NCI-H1417 (cell line): Measurements from ENCODE around the gene GDPD1.
"Not testable (repeated sequence)": the region's sequence is repeated elsewhere in the genome, so short reads cannot be mapped to it uniquely, and the experiment has no call there.

Experiments used
- DNase-seq, 3 experiments: peaks; one replicate each; lab custom pipeline; 2025; lab: John Stamatoyannopoulos, UW

The GDPD1 gene

DNA sequence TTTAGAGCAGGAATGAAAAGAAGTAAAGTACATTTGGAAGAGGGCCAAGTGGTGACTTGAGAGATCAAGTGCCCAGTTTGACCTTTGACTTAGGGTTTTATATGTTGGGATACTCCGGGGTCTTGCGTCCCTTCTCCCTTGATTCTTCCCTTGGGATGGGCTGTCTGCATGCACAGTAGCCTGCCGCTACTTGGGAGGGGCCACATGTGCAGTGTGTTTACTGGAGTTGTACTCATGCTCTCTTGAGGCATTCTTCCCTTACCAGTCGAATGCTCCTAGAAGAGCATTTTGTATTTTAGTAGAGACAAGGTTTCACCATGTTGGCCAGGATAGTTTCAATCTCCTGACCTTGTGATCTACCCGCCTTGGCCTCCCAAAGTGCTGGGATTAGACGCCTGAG, 23.8 kb downstream of the GDPD1 start:
- no peak for DNase-seq

DNA sequence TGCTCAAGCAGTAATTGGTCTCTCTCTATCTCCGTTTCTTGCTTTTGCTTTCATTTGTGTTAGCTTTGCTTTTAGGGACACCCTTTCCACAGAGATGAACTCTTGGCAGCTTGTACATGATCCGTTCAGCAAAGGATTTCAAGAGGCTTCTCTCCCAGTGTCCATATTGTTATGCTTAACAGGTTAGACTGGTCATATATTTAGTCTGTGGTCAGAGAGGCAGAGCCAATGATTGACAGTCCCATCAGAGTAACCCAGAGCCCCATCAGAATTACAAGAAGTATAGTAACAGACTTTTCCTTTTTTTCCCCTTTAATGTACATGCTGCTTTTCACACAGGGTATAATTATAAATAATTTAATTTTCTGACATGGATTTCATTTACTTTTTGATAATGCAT, 34.4 kb downstream of the GDPD1 start:
- DNase-seq: no peak

DNA sequence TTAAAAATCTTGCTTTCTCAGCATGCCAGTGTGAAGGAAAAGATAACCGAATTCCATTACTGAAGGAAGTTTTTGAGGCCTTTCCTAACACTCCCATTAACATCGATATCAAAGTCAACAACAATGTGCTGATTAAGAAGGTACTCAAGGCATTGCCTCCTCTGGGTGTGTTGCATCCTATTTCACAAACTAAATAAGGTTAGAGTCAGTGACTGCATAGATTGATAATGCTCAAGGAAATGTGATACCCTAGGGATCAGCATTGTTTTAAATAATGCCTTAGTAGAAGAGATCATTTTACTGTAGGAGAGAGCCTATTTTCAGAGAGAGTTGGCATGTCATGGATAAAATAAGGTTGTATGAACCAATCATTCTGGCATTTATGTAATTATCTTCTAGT, 36.8 kb downstream of the GDPD1 start:
- DNase-seq: peak in 1 of 3 experiments; percentile 2

DNA sequence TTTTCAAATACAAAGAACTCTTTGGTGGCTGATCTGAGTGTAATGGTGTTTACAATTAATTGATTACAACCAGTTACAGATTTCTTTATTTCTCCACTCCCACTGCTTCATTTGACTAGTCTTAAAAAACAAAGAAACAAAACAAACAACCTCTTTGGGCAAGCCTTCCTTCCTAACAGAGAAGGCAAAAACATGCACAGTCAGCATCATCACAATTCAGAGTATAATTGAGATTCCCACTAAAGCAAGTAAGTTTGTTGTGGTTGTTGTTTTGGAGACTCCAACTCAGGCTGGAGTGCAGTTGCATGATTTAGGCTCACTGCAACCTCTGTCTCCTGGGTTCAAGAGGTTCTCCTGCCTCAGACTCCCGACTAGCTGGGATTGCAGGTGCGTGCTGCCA, 40.4 kb downstream of the GDPD1 start:
- DNase-seq: no peak

DNA sequence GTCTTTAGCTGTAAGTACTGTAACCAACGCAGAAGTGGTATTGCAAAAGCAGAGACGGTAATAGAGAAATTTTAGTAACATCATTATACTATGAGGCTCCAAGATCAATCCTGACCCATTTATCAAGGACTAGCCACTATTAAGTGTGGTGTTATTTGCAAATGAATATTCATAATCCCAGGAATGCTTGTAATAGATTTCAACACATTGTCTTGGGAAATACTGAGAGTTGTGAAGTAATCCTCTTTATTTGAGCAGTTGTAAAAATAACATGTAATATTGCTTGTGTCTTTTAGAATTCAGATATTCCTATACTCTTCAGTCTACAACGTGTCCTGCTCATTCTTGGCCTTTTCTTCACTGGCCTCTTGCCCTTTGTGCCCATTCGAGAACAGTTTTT, 46.4 kb downstream of the GDPD1 start:
- DNase-seq: no peak

DNA sequence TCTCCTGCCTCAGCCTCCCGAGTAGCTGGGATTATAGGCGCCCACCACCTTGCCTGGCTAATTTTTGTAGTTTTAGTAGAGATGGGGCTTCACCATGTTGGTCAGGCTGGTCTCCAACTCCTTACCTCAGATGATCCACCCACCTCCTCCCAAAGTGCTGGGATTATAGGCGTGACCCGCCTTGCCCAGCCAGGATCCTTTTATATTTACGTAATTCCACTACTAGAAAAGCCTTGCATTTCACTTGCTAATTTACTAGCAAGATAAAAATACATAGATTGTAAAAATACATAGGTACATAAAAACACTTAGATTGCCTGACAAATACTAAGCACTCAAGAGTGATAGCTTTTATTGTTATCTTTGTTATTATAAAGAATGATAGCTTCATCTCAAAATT, 47.5 kb downstream of the GDPD1 start:
- no peak for DNase-seq

DNA sequence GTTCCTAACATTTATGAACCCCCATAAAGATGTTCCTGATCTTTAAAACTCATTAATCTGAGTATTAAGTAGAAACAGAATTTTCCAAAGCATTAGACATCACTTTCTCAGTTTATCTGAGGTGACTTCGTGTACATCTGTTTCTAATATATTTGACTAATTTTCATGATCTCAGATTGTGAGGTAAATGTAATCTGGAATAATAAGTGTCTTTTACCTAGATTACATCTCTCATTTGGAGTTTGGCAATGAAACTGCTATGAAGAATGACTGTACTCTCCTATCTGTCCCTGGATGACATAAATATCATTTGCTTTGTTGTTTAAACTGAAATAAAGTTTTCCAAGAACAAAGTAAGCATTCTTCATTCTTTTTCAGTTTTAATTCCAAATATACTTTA, 55.3 kb downstream of the GDPD1 start:
- no peak for DNase-seq

DNA sequence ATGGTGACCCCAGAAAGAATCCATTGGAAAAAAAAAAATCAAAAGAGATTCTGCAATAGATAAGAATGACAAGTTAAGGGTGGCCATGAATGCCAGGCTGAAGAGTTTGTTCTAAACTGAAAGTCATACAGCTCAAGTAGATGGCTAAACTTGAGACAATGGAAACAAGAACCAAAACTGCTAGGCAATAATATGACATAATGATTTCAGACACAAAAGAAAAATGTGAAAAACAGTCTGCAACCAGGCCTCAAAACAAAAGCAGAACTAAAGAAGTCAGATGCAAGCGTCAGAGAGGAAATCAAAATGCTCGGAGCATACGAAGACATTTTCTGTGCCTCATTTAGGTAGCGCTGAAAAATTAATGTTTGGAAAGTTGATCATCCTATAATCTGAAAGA, 56.7 kb downstream of the GDPD1 start:
- no peak for DNase-seq

DNA sequence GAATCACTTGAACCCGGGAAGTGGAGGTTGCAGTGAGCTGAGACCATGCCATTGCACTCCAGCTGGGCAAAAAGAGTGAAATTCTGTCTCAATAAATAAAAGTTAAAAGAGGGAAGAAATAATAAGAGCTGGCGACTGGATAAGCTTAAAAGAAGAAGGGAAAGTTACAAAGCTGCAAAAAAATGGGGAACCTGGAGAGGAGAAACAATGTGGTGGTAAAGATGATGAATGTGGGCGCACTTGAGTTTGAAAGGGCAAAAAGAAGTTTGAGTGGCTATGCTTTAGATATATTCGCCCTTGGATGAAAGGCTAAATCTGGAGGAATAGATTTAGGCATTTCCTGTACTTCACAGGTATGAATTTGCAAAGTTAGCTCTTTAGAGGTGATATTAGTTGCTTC, 58.1 kb downstream of the GDPD1 start:
- DNase-seq: no peak

DNA sequence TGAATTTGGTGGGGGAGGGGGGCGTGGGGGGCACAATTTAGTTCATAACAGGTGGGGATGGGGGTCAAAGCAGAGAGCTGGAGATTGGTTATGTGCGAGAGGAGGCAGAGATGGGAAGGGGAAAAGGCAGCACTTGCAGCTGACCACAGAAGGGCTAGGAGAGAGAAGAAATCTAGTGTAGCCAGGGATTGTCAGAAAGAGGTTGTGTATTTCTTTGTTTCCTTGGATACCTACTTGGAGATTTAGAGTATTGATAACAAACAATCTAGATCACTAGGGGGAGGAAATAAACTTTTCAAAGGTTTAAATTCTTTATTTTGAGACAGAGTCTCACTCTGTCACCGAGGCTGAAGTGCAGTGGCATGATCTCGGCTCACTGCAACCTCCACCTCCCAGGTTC, 64.0 kb downstream of the GDPD1 start:
- DNase-seq: no peak

DNA sequence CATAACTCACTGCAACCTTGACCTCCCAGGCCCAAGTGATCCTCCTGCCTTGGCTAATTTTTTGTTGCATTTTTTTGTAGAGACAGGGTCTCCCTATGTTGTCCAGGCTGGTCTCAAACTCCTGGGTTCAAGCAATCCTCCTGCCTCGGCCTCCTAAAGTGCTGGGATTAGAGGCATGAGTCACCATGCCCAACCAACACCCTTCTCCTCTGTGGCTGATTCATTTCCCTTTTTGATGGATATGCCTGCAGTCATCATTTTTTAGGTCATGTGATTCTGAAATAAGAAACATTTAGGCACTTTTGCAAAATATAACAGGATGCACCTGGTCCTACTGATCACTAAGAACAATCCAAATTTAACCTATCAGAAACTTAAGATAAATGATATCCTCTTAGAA, 67.1 kb downstream of the GDPD1 start:
- no peak for DNase-seq

DNA sequence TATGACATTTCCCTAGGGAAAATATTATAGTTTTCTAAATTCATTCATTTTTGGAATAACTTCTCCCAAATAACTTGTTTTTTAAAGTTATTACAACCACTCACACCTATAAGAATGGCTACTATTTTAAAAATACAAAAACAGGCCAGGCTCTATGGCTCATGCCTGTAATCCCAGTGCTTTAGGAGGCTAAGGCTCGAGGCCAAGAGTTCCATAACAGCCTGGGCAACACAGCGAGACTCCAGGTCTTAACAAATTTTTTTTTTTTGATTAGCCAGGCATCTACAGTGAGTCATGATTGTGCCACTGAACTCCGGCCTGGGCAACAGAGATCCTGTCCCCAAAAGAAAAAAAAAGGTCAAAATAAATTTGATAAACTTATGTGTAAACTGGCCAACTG, 67.6 kb downstream of the GDPD1 start:
- no peak for DNase-seq

DNA sequence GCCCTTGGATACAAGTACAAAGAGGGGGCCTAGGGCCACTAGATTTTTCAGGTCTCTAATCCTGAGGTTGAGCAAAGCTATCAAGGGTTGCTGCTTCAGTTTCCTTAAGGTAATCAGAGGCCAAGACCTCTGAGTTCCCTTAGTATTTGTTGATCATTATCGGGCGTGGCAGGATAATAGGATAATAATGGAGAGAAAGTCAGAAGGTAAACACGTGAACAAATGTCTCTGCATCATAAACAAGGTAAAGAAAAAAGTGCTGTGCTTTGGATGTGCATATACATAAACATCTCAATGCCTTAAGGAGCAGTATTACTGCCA, 69.6 kb downstream of the GDPD1 start:
- no peak for DNase-seq

DNA sequence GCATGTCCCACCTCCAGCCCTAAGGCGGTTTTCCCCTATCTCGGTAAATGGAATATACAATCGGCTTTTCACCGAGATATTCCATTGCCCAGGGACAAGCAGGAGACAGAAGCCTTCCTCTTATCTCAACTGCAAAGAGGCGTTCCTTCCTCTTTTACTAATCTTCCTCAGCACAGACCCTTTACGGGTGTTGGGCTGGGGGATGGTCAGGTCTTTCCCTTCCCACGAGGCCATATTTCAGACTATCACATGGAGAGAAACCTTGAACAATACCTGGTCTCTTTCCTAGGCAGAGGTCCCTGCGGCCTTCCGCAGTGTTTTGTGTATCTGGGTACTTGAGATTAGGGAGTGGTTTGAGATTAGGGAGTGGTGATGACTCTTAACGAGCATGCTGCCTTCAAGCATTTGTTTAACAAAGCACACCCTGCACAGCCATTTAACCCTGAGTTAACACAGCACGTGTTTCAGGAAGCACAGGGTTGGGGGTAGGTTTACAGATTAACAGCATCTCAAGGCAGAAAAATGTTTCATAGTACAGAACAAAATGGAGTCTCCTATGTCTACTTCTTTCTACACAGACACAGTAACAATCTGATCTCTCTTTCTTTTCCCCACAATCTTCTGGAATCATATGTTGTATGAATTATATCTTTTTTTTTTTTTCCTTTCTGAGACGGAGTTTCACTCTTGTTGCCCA, 70.1 kb downstream of the GDPD1 start:
- peak; percentile 3 to 56 (median 29) for DNase-seq

DNA sequence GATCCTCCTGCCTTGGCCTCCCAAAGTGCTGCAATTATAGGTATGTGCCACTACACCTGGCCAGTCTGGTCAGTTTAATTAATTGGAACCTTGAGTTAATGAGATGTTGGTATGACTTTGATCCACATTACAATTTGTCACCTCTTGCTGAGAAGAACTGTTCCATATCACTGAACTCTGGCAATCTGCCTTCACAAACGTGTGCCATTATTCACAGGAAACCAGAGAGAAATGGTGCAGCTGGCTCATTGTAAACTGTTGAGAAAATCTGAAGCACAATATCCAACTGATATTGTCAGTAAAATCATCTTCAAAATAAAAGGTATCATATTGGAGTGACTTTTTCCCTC, 71.8 kb downstream of the GDPD1 start:
- DNase-seq: no peak

DNA sequence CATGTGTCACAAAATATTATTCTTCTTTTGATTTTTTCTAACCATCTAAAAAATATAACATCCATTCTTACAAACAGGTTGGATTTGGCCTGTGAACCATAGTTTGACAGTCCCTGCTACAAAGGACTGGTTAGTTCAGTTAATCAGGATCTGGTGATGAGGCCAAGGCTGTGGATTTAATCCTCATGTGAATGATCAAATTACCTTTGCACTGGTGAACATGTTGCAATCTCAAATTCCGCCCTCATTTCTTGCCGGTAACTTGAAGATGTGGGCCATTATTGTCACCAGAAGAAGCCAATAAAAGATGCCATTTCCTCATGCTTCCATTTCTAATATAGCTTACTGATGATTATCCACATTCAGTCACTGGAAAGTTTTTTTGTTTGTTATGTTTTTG, 75.9 kb downstream of the GDPD1 start:
- DNase-seq: no peak

DNA sequence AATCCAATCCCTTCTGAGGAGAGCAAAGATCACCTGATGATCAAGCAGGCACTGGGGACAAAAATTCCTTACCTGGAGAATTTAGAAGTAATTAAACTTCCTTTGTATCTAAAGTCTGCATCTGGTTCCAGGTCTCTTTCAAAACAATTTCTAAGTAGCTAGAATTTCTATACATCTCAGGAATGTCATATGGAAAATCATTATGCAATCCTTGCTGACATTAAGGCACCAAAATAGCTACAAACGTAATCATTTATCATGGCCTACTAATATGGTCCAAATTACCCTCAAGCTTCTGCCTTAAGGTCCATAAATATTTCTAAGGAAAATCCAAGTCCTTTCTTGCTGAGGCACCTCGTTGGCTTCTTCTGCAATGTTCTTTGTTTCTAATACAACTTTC, 78.2 kb downstream of the GDPD1 start:
- DNase-seq: no peak

DNA sequence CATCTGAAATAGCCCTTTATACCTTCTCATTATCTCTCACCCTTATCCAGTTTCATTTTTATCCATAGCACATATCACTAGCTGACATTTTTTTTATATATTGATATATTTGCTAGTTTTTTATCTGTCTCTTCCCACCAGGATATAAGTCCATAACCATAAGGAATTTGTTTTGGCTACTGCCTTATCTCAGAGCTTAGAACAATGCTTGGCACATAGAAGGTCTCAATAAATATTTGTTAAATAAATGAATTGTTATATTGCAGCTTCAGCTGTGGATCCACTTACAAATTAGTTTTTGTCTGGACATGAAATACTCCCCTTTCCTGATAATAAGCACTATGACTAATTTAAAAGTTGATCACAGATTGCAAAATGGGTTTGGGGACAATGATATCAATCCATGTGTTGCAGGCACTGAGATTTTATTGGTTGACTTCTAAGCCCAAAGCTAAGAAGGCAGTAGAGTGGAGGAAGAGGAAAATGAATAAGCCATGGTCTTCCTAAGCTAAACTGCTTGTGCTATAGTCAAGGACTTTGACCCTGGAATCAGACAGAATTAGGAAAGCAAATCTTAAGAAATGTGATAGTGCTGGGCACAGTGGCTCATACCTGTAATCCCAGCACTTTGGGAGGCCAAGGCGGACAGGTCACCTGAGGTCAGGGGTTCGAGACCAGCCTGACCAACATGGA, 79.2 kb downstream of the GDPD1 start:
- no peak for DNase-seq

DNA sequence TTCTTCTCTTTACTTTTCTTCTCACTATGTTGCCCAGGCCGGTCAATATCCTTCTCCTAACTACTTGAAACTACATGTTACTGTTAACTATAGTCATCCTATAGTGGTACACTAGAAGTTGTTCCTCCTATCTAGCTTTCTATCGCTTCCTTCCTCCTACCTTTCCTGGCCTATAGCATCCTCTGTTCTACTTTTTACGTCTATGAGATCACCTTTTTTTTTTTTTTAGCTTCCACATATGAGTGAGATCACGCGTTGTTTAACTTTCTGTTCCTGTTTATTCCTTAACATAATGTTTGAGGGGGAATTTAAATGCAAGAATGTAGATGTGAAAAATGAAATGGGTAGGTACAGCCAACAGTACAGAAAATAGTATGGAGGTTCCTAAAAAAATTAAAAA, 80.6 kb downstream of the GDPD1 start:
- DNase-seq: no peak

DNA sequence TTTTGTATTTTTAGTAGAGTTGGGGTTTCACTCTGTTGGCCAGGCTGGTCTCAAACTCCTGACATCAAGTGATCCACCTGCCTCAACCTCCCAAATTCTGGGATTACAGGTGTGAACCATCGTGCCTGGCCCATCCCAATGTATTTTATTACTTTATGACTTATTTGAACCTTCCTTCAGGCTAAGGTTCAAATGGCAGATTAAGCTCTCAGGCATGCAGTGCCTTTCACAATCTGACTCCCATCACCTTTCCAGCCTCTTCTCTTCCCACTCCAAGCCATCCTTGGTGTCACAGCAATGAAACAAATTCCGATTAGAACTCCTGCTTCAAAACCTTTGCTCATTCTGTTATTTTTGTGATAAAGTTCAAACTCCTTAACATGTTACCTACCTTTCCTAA, 84.5 kb downstream of the GDPD1 start:
- no peak for DNase-seq

DNA sequence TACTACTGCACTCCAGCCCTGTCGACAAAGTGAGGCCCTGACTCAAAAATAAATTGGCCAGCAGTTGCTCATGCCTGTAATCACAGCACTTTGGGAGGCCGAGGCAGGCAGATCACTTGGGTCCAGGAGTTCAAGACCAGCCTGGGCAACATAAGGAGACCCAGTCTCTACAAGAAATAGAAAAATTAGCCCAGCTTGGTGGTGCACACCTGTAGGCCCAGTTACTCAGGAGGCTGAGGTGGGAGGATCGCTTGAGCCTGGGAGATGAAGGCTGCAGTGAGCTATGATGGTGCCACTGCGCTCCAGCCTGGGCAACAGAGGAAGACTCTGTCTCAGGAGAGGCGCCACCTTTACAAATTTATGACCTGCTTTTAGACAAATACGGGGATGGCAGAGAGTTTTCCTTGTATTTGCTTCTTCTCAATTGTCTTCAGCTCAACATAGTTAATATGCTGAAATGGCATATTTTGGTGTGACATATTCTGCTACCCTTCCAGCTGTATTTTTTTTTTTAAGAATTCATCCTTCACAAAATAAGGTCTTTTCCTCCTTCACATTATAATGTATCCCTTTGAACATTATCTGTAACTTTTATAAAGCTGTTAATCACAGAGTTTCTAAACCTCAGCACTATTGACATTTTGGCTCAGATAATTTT, 90.1 kb downstream of the GDPD1 start:
- DNase-seq: no peak

DNA sequence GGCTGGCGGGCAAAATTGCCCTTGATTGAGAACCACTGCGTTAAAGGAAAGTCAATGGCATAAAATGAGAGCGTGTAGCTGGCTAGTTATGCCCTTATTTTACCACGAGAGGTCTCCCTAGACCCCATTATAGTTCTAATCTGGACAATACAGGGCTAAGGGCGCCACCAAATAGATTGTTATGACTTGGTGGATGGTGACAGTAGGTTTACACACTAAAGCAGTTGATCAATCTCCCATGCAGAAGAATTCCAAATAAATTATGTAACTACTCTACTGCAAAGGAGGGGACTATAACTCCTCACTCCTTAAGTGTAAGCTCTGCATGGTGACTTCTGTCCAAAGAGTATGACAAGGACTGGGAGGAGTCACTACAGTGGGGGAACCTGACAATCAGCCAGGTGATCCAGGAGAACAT, 90.7 kb downstream of the GDPD1 start:
- DNase-seq: peak; percentile 69 to 88 (median 74)

DNA sequence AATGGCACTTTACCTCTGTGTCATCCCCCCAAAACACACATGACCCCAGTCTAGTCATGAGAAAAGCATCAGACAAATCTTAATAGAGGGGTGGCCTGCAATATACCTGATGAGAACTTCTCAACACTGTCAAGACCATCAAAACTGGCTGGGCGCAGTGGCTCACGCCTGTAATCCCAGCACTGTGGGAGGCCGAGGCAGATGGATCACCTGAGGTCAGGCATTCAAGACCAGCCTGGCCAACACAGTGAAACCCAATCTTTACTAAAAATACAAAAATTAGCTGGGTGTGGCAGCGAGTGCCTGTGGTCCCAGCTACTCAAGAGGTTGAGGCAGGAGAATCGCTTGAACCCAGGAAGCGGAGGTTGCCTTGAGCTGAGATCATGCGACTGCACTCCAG, 91.2 kb downstream of the GDPD1 start:
- DNase-seq: not testable (repeated sequence)

DNA sequence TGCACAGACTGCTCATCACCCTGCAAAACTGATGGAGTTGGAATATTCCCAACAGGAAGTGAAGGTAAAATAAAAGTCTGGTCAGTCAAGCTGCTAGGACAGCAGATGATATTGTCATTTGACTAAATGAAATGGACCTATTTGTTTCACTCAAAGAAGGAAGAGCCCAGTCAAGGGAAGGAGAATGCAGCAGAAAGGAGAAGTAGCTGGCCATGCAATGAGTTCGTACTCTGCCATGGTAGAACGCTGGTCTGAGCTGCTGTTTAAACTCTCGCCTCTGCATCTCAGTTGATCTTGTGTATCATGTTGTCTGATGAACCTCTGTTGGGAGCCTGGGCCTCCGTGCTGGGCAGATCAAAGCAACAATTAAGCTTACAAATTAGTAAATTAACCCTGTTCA, 95.6 kb downstream of the GDPD1 start:
- no peak for DNase-seq
